Measurements from ENCODE around the gene ECD. TPM values are rescaled to one million over a fixed set of nuclear protein-coding genes. Genes with fewer than 3 reads are reported as not detected.

The ECD gene
- total RNA-seq, 1 experiment from 2014 or later, result 25.4 TPM

- TF ChIP-seq POLR2AphosphoS5 (IDR thresholded peaks at IDR 0.05; ENCODE audit: low read depth, low read length), result peak; percentile 100
These were observed 71.1 kb downstream of the ECD start, which contains the start of gene P4HA1 (continued) for GRCh38 chr10:73096449-73097304.

DNA sequence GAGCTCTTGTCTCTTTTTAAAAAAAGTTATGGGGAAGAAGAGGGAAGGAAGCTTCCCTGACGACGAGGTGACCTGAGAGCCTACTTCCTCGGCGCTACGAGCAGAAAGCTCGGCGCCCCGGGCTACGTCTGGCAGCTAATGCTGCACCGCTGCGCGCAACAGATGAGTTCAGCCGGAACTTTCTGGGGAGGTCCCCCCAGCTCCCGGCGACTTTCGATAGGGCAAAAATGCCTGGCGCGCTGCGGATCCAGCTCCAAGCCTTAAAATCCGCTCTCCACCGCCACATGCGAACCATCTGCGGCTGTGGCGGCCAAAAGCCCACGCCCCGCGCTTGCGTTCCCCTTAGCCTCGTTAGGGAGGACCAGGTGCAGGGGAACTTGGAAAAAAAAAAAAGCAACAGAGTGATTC, 71.8 kb downstream of the ECD start:
- Histone ChIP-seq H2AFZ (ENCODE audit: low read depth, low read length, poor library complexity, severe bottlenecking) (no peak overlapping the region), H3K79me2 (ENCODE audit: insufficient read depth, low read length) (peaks cover 53% of the 10 kb centered on the region), H3K27me3 (ENCODE audit: insufficient read depth, low read length) (no peaks in the 10 kb centered on the region), H3K4me3 (replicated peaks in 1 of 2; ENCODE audit: low read depth in 1 of 2, low read length in 2 of 2) (peak overlapping the region; percentile 81 to 91), H3K9me2 (ENCODE audit: insufficient read depth) (no peaks in the 10 kb centered on the region), H3K9me3 (ENCODE audit: control insufficient read depth in 1 of 2, insufficient read depth in 1 of 2, low read depth in 1 of 2, low read length in 2 of 2) (no peaks in the 10 kb centered on the region), H3K36me3 (ENCODE audit: control insufficient read depth in 1 of 2, insufficient read depth in 2 of 2, low read length in 2 of 2) (no peaks in the 10 kb centered on the region), H3K4me1 (ENCODE audit: control insufficient read depth in 1 of 2, insufficient read depth in 2 of 2, low read length in 2 of 2) (peaks cover 13 to 23% of the 10 kb centered on the region in 2 experiments; a peak in 3 of 4 replicates), H3K27ac (ENCODE audit: low read depth, low read length) (peak overlapping the region; percentile 82), H4K20me1 (ENCODE audit: insufficient read depth) (no peaks in the 10 kb centered on the region; the same call in 1 of the 2 replicates), H3K9ac (ENCODE audit: low read length) (peak overlapping the region; percentile 86), H3K4me2 (ENCODE audit: low read length) (peak overlapping the region; percentile 93)
- DNase-seq (ENCODE audit: low read depth, low spot score), result no peak
- intact Hi-C loops (cut with micrococcal nuclease), result no loop called here
- ATAC-seq, result peak; percentile 20
- no TSS peak for BruUV-seq (replicated peaks)
- POLR2A ChIA-PET, result interaction anchor here (0.9 to 2.0 kb wide), 4 partner anchors 12 to 72 kb away, joined by 3 to 27 read pairs (median 4); partner anchors contain the start of genes ECD, FAM149B1 and NUDT13
- CTCF ChIA-PET, result interaction anchor here (0.7 to 1.7 kb wide), 3 partner anchors 9 to 1200 kb away, joined by 3 to 13 read pairs (median 3); no protein-coding TSS in a partner anchor
- RAD21 ChIA-PET (ENCODE audit: low non-redundant PET in 1 of 2, low total read pairs in 2 of 2, uncharacterized antibody in 2 of 2, unreplicated experiment in 2 of 2), result no interaction called here
- TF ChIP-seq POLR2A (IDR thresholded peaks at IDR 0.05; ENCODE audit: borderline replicate concordance, extremely low read depth, insufficient read depth, insufficient read length), result no peak
- TF ChIP-seq YY1 (IDR thresholded peaks at IDR 0.05; ENCODE audit: extremely low read depth, insufficient replicate concordance, low read depth, low read length), result no peak
- no peak for TF ChIP-seq RAD21 (IDR thresholded peaks at IDR 0.05; ENCODE audit: low read depth)
- no peak for TF ChIP-seq SP1 (IDR thresholded peaks at IDR 0.05; ENCODE audit: low read depth)
- TF ChIP-seq ZNF274 (IDR thresholded peaks at IDR 0.05; ENCODE audit: low read depth, low read length), result no peak
- no peak for TF ChIP-seq MAX (IDR thresholded peaks at IDR 0.05)
- TF ChIP-seq, protein P1, sequence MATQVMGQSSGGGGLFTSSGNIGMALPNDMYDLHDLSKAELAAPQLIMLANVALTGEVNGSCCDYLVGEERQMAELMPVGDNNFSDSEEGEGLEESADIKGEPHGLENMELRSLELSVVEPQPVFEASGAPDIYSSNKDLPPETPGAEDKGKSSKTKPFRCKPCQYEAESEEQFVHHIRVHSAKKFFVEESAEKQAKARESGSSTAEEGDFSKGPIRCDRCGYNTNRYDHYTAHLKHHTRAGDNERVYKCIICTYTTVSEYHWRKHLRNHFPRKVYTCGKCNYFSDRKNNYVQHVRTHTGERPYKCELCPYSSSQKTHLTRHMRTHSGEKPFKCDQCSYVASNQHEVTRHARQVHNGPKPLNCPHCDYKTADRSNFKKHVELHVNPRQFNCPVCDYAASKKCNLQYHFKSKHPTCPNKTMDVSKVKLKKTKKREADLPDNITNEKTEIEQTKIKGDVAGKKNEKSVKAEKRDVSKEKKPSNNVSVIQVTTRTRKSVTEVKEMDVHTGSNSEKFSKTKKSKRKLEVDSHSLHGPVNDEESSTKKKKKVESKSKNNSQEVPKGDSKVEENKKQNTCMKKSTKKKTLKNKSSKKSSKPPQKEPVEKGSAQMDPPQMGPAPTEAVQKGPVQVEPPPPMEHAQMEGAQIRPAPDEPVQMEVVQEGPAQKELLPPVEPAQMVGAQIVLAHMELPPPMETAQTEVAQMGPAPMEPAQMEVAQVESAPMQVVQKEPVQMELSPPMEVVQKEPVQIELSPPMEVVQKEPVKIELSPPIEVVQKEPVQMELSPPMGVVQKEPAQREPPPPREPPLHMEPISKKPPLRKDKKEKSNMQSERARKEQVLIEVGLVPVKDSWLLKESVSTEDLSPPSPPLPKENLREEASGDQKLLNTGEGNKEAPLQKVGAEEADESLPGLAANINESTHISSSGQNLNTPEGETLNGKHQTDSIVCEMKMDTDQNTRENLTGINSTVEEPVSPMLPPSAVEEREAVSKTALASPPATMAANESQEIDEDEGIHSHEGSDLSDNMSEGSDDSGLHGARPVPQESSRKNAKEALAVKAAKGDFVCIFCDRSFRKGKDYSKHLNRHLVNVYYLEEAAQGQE (IDR thresholded peaks at IDR 0.05; ENCODE audit: low read depth), result no peak
- no peak for TF ChIP-seq TCF7L2 (IDR thresholded peaks at IDR 0.05; ENCODE audit: borderline replicate concordance, extremely low read depth, insufficient read depth, insufficient read length)
- TF ChIP-seq, protein P2, sequence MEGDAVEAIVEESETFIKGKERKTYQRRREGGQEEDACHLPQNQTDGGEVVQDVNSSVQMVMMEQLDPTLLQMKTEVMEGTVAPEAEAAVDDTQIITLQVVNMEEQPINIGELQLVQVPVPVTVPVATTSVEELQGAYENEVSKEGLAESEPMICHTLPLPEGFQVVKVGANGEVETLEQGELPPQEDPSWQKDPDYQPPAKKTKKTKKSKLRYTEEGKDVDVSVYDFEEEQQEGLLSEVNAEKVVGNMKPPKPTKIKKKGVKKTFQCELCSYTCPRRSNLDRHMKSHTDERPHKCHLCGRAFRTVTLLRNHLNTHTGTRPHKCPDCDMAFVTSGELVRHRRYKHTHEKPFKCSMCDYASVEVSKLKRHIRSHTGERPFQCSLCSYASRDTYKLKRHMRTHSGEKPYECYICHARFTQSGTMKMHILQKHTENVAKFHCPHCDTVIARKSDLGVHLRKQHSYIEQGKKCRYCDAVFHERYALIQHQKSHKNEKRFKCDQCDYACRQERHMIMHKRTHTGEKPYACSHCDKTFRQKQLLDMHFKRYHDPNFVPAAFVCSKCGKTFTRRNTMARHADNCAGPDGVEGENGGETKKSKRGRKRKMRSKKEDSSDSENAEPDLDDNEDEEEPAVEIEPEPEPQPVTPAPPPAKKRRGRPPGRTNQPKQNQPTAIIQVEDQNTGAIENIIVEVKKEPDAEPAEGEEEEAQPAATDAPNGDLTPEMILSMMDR (IDR thresholded peaks at IDR 0.05 in 2 of 3, conservative IDR thresholded peaks at IDR 0.05 in 1 of 3; ENCODE audit: borderline replicate concordance in 1 of 3, insufficient read depth in 1 of 3, low read depth in 2 of 3, low read length in 2 of 3), result no peak
- TF ChIP-seq, protein P3, sequence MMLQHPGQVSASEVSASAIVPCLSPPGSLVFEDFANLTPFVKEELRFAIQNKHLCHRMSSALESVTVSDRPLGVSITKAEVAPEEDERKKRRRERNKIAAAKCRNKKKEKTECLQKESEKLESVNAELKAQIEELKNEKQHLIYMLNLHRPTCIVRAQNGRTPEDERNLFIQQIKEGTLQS (IDR thresholded peaks at IDR 0.05), result no peak
- no peak for TF ChIP-seq JUND (IDR thresholded peaks at IDR 0.05)
- TF ChIP-seq CBX3 (IDR thresholded peaks at IDR 0.05; ENCODE audit: low read depth), result no peak
- no peak for TF ChIP-seq ELF1 (IDR thresholded peaks at IDR 0.05; ENCODE audit: borderline replicate concordance, low read depth)
- no peak for TF ChIP-seq SRF (IDR thresholded peaks at IDR 0.05; ENCODE audit: low read depth)

All from HCT116 (cell line).